GM18520 (cell line): ENCODE data around the gene PACRGL.
A peak's percentile ranks its signal among the peaks of the same experiment; 100 is the strongest.

Experiments
- ATAC-seq: cut with Tn5 transposase; IDR thresholded peaks from one replicate; pipeline ENCODE4 v1.9.1; 2021; ENCODE audit not compliant: unreplicated experiment

PACRGL gene

DNA sequence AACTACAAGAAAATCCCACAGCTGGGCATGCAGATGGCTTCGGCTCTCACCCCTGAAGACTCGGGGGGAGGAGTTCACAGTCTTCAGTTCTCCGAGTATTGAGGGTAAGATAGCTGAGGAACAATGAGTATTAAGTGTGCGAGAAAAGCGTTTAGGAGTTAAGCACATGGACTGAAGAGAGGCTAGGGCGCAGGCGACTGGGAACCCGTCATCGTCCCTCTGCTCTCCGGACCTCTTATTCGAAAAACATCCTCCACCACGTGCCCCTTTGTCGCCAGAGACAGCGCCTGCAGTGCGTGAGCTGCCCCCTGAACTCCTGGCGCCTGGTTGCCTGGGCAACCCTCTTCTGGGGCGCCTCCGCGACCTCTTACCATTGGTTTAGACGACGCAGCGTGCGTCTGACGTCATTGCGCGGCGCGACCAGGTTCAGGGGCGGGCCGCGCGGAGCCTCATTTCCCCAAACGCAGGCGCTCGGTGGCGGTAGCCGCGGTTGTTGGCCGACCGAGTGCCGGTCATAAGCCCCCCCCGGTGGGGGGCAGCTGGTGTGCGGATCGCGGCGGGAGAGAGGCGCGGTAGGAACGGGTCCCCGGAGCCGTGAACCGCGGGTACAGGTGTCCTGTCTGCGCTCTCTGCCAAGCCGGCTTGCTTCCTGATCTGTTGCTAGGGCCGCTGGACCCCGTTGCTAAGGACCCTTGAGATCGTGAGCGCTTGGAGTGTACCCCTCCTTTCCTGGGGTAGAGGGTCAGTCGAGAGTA lies at the start of gene PACRGL:
Gene PACRGL (plus strand): TSS at position 452 of the 755 bp plus-strand sequence. CDS start 4,024 bp downstream, outside the sequence.
- peak; percentile 100 for ATAC-seq

DNA sequence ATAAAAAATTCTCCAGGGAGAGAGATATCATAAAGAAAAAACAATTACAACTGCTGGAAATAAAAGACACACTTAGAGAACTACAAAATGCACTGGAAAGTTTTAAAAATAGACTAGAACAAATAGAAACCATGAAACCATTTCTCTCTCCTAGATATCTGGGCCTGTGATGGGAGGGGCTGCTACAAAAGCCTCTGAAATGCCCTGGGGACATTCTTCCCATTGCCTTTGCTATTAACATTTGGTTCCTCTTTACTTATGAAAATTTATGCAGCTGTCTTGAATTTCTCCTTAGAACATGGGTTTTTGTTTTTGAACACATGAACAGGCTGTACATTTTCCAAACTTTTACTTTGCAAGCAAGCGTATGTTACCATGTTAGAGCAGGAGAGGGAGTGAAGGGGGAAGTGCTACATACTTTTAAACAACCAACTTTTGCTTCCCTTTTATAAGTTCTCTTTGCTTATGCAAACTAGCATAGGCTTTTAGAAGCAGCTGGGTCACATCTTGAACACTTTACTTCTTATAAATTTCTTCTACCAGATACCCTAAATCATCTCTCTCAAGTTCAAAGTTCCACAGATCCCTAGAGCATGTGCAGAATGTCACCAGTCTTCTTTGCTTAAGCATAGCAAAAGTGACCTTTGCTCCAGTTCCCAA lies 47.9 kb upstream of the PACRGL start:
- ATAC-seq: no peak

DNA sequence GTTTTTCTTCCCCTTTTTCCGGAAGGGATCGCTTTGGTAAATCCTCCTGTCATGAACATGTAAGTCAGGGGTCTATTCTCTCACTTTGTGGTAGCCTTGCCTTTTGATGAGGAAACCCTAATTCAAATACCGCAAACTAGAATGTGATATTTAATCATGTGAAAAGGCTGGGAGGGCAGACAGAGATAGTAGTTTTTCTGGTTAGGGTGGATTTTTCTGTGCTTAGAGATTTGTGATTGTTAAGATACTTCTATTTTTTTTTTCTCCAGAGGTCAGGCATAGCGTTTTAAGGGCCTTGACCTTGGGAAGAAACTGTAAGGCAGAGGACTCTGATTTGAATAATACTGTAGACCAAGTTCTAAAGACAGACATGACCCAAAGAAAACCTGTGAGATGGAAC lies 41.8 kb upstream of the PACRGL start:
- no peak for ATAC-seq

DNA sequence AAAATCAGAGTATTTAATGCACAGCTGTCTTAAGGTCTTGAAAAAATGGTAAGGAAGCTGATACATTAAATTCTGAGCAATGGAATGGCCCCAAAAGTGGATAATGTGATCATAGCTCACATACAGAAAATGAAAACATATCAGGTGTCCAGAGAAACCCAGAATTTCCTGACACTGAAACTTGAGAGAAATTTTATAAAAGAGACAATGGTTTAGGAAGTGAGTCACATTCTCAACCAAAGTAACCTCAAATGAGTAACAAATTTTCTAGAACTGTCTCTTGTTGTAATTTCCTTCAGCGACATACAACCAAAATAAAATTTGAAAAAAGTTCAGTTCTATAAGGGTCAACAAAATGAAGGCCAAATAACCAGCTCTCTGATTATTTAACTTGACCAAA lies 37.4 kb upstream of the PACRGL start:
- no peak for ATAC-seq

DNA sequence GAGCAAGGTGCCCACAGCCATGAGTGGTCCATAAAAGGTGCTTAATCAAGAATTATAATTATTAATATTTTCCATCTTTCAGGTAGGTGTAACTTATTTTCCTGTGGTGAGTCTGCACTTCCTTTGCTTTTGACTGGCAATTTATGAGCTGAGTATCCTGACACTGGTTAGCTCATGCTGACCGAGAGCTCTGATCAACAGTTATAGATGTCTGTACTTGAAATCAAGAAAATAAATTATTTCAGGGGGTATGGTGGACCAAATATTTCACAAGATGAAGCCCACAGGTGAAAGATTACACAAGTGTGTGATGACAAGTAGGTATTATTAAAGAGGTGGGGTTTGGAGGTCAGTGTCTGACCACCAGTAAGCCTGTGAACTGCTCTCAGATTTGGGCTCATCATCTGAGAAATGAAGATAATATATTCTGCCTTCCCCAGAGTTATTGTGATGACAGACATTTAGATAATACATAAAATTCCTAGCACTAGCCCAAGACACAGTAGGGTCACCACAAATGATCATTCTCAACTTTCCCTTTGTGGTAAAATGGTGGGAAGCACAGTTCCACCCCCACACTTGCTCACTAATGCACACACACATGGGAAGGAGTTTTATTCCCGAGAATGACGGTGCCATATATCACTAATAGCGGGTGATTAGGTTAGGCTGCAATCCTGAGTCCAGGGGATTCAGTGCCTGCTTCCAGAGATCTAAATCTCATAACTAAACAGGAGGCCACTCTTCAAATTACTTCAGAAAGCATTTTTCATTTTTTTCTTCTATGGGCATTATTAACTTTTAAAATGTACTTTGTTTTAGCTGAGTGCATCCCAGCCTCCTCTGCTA lies 34.0 kb upstream of the PACRGL start:
- ATAC-seq: no peak

DNA sequence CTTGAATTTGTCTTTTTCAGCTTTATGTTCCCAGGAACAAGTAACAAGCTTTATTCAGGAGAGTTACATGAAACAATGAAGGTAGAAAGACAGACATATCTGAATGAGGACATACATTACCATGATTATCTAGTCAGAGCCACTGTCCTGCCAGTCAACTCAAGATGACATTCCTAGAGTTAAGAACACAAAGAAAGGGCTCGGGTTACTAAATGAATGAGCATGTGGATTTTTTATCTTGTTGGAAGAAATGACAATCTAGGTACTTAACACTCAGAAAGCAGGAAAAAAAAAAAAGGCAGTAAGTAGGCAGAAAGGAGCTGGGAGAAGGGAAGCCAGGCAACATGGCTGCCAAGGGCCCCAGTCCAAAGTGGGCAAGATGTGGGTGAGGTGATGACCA lies 28.0 kb upstream of the PACRGL start:
- no peak for ATAC-seq

DNA sequence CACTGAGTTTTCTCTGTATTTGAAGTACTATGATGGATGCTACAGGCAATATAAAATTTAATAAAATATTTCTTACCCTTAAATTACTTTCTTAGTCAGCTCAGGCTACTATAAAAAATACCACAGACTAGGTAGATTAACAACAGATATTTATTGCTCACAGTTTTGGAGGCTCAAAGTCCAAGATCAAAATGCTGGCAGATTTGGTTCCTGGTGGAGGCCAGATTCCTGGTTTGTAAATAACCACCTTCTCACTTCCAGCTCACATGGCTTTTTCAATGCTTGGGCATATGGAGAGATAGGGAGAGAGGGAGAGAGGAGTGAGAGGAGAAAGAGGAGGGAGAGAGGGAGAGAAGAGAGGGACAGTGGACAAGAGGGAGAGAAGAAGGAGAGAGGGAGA lies 24.5 kb upstream of the PACRGL start:
- no peak for ATAC-seq

DNA sequence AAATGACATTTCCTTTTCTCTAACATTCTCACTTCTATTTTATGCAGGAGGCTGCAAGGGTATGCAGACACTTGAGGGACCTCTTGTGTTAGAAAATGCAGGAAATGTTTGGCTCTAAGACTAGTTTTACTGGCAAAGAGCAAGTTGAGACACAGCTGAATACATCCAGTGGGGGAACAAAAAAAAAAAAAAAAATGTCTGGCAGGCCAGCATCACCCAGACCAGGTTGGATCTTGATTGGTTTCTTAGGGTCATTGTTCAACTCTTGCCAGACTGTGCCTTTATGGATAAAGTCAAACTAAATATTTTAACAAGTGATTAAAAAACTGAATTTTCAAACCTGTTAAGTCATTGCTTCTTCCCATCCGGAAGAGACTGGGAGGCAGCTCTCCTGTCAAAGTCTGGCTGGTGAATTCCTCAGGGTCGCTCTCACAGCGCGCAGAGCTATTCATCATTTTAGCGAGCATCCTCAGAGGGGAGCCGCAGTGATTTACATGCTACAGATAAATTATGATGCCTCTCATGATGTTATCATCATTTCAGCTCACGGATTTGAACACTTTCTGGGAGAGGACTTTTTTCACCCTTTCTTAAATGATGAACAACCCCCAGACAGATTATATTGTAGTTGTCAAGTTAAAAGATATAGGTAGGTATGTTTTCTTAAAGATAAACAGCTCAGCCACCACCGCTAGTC lies 23.6 kb upstream of the PACRGL start:
- ATAC-seq: no peak

DNA sequence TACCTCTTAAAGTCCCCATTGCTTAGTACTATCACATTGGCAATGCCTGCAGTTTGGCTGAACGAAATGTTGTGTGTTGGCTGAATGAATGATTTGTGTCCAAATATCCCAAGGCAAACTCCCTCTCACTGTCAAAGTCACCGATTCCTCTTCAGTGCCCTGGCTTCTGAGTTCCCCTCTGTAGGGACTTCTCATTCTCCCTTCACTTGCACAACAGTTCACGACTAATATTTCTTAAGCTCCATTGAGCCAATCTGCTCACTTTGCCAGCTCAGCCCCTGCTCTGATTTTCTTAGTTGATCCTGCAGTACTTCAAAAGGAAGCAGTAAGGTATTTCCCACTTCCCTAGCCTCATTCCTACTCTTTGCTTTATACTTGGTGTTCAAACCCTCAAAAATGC lies 21.9 kb upstream of the PACRGL start:
- ATAC-seq: no peak

DNA sequence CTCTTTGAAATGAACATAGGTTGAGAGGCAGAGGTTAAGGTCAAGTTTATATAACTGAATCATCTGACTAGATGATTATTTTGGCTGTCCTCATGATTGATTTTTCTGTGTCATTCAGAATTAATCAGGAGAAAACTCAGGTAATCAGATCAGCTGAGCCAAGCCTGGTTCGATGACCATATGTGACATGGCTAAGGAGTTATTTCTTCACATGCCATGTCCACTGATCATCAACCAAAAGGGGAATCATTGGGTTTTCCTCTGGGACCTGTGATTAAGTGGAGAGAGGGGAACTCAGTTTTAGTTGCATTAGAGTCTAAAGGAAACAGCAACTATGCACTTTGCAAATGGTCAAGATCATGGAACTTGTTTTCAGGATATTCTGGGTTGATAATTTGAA lies 20.3 kb upstream of the PACRGL start:
- no peak for ATAC-seq

DNA sequence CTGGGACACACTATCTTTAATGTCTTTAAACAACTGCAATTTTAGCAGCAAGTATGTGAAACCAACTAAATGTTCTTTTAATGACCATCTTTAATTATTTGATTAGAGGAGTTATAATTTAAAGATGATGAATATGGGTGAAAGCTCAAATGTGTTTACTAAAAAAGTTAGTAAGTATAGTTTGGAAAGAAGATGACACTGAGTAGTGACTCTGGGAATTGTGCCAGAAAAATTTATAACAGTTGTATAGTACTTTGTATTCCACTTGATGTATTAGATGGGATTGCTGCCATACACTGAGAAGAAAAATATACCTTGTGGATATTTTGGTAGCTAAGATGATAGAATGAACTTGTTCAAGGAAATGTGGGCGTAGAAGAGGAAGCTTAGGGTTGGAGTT lies 19.5 kb upstream of the PACRGL start:
- no peak for ATAC-seq

DNA sequence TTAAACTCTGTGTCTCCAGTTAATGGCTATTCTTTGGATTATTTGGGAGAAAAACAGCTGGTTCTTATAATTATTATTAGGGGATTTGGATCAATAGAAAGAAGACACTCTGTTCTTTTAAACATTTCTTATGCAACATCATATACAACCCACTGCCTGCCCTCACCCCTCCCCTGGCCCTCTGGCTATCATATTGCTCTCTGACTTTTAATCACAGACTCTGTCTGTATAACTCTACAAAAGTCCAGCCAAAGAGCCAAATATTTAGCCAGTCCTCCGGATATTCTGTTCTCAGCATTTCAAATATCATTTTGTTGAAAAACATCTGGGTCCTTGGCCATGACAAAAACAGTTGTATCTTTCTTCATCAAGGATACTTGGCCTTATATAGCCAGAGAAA lies 19.0 kb upstream of the PACRGL start:
- no peak for ATAC-seq

DNA sequence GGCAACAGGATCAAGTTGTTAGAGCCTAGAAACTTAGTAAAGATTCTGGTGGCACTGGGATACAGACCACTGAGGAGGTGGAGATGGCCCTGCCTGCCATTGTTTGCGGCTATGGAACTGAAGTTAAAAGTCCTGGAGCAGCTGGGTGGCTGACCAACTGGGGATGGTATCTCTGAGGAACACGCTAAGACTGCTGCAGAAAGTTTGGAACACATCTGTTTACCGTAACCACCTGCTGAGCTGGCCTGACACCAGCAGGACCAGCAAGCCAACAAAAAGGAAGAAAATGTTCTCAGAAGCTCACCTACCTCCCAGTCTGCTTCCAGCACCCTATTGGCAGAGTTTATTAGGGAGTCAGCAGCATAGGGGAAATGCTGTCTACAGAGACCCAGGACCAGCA lies 17.4 kb upstream of the PACRGL start:
- no peak for ATAC-seq

DNA sequence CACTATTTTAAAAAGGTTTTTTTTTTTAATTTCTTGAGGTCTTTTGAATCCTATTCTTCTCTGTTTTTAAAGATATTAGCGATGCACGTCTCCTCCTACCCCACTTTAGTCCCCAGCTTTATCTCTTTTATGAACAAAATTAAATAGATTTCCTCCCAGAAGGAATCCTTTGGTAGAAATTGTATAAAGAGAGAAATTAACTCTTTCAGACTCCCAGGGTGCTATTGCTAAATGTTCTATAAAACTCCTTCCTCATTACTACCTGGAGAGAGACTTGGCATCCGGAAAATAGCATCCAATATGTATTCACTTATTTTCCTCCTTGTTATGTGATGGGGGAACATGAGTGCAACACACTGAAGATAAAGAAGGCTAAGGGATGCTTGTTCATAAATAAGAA lies 16.5 kb upstream of the PACRGL start:
- no peak for ATAC-seq

DNA sequence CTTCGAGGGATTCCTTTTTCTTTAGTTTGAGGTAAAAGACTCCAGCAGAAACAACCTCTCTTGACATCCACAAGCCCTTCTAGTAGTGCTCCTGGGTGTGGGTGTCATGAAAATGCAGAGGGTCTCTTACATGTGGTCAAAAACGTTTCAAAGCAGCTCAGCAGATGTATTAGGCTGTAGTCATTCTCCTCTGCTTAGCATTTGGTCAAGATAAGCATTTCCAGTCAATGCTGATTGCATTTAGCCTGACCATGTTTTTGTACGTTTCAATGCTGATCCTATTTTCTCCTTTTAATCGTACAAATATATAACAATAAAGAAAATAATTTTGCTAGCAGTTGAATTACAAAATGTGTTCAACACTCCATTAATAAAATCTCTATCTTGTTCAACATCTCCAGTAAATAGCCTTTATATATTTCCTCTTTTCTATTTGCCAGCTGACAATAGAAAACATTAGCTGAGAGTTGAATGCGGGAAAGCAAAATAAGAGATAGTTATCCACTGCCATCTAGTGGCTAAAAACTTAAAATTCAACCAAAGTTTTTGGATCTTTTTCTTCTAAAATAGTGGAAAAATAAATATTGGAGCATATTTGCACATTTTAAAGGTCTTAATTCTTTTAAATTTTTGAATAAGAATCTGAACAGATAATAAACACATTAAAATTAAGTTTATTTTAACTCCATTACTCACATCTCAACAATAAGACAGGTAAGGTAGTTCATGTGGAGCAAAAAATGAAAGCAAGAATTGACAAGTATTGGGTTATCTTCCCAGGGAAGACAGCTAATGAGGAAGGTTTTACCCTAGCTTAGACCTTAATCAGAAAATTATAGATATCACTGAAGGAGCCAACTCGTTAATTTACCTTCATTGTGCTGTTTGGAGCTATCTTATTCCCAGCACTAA lies 15.2 kb upstream of the PACRGL start:
- ATAC-seq: no peak

DNA sequence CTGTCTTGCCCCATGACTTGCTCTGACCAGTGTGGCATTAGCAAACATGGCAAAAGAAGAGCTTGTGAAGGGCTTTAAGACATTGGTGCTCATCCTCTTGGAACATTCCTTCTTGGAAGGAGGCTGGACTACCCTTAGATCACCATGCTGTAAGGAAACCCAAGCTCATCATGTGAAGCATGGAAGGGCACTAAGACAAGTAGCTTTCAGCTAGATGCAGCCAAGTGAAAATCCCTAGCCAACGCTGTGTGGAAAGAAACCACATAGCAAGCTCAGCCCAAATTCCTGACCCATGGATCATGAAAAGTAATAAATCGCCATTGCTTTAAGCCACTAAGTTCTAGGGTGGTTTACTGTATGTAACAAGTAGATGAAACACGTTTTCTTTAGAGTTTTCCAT lies 12.4 kb upstream of the PACRGL start:
- no peak for ATAC-seq

DNA sequence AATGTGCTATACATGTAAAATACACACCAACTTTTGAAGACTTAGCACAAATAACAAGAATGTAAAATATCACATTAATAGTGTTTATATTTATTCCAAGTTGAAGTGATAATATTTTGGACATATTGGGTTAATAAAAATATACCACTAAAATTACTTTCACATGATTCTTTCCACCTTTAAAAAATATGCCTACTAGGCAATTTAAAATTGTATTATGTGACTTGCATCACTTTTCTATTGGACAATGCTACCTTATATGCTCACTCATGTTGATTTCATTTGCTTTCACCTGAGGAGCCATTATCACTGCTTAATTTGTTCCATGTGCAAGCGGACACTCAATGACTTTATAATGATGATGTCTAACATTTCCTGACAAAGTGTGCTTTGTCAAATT lies 3.4 kb upstream of the PACRGL start:
- no peak for ATAC-seq

DNA sequence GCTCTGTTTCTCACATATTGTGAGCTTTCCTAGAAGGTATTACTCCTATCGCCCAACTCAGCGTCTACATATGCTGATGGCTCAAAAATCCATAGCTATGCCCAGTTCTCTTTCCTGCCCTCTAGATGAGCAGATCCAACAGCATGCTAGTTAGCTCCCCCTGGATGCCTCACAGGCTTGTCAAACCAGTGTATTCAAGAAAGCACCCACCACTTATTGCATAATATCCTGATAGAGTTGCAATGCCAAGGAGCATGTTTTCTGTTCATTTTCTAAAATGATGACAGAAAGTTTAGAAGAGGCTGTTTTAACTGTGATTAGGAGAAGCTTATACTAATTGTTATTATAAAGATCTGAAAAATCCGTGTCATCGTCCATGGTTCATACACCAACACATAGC lies 1.9 kb upstream of the PACRGL start:
- ATAC-seq: no peak

DNA sequence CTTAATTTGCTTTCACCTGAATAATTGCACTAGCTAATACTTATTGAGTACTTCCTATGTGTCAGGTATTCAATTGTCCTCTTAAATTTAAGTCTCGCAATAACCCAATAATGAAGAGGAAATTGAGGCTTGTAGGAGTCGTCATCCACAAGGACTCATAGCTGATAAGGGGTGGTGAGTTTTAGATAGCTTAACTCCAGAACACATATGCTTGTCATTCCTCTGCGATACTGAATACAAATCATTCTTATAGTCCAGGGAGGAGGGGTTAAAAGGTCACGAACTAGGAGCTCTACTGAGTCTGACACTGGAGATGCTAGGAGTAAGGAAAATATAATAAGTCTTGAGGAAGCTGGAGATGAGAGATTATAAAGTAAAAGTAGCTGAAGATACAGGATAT lies 1.4 kb upstream of the PACRGL start:
- ATAC-seq: no peak

DNA sequence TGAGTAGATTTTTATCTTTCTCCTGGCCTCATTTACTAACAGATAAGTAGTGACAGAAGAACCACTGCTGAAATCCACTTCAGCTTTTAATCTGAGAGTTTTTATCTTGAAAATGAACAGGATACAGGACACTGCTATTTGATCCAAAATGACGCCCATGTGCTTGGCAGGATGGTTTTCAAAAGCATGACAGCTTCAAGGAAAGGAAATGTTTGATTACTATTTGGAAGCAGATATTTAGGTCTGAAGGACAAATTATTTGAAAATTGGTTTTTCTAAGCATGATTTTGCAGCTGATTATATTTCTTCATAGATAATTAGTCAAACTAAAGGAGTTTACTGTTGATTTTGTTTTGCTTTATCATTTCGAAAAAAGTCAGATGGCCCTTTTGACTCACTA lies 11.1 kb downstream of the PACRGL start:
- no peak for ATAC-seq
